H1 (cell line): Measurements from ENCODE around the gene FAM169A.

Experiments used
- BACH1 ChIP-seq: IDR thresholded peaks from 2 replicates; pipeline ENCODE4 v1.6.1; 2012; ENCODE audit warnings: low read length, improper control_type of control experiment
- EZH2 ChIP-seq: fragments of 200-600 bp; sonication (generic); IDR thresholded peaks from 2 replicates; pipeline ENCODE4 v1.7.1; 2012; ENCODE audit warnings: low read depth, mild to moderate bottlenecking, moderate library complexity, low read length, inconsistent platforms; ENCODE audit not compliant: severe bottlenecking
- MAX ChIP-seq: IDR thresholded peaks from 2 replicates; pipeline ENCODE4 v1.6.1; 2012; ENCODE audit warnings: inconsistent platforms
- POLR2AphosphoS5 ChIP-seq: IDR thresholded peaks from 2 replicates; pipeline ENCODE4 v1.6.1; 2011; ENCODE audit warnings: low read depth, low read length
- SIX5 ChIP-seq: IDR thresholded peaks from 2 replicates; pipeline ENCODE4 v1.6.1; 2011; ENCODE audit warnings: mild to moderate bottlenecking, low read depth, low read length
- TF ChIP-seq, protein P1 (sequence below), 3 experiments: IDR thresholded peaks; 1 replicate in 2 of 3; 2 replicates in 1 of 3; pipeline versions ENCODE4 v1.5.1 to v1.6.1; 2011; ENCODE audit warnings: low read length in 3 of 3, mild to moderate bottlenecking in 3 of 3, inconsistent platforms in 2 of 3, low read depth in 1 of 3, moderate library complexity in 1 of 3; ENCODE audit not compliant: insufficient read depth in 1 of 3; ENCODE audit errors: control extremely low read depth in 1 of 3
- TF ChIP-seq, protein P2 (sequence below): IDR thresholded peaks from 2 replicates; pipeline ENCODE4 v1.6.1; 2011; ENCODE audit warnings: low read length, improper control_type of control experiment

- TF ChIP-seq, protein P1, sequence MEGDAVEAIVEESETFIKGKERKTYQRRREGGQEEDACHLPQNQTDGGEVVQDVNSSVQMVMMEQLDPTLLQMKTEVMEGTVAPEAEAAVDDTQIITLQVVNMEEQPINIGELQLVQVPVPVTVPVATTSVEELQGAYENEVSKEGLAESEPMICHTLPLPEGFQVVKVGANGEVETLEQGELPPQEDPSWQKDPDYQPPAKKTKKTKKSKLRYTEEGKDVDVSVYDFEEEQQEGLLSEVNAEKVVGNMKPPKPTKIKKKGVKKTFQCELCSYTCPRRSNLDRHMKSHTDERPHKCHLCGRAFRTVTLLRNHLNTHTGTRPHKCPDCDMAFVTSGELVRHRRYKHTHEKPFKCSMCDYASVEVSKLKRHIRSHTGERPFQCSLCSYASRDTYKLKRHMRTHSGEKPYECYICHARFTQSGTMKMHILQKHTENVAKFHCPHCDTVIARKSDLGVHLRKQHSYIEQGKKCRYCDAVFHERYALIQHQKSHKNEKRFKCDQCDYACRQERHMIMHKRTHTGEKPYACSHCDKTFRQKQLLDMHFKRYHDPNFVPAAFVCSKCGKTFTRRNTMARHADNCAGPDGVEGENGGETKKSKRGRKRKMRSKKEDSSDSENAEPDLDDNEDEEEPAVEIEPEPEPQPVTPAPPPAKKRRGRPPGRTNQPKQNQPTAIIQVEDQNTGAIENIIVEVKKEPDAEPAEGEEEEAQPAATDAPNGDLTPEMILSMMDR (IDR thresholded peaks at IDR 0.05; ENCODE audit: control extremely low read depth in 1 of 3, insufficient read depth in 1 of 3, low read depth in 1 of 3, low read length in 3 of 3) = no peak
- TF ChIP-seq EZH2 (no peak), MAX (no peak), BACH1 (no peak), POLR2AphosphoS5 (no peak), SIX5 (no peak)
- TF ChIP-seq, protein P2, sequence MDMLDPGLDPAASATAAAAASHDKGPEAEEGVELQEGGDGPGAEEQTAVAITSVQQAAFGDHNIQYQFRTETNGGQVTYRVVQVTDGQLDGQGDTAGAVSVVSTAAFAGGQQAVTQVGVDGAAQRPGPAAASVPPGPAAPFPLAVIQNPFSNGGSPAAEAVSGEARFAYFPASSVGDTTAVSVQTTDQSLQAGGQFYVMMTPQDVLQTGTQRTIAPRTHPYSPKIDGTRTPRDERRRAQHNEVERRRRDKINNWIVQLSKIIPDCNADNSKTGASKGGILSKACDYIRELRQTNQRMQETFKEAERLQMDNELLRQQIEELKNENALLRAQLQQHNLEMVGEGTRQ = no peak
These were observed 1.4 kb downstream of the FAM169A start for GRCh38 chr5:74864823-74865222.
